HepG2 (cell line): ENCODE results near the gene EPHA4. TPM values are rescaled to one million over a fixed set of nuclear protein-coding genes. Genes with fewer than 3 reads are reported as not detected.

ENCODE experiments used
- ATAC-seq: fragments of 200-7000 bp; cut with Tn5 transposase; 3 replicates; pipeline ENCODE4 v1.9.1; 2020; ENCODE audit warnings: mild to moderate bottlenecking, moderate library complexity
- BruUV-seq: library from RNA; stranded (reverse); fragments of 400-500 nt; replicated peaks from 2 replicates; lab custom pipeline; 2021; lab: Mats Ljungman, UMichigan
- CTCF ChIA-PET: fragments of 300-600 bp; formaldehyde crosslinking; extraction: SDS; loops from one replicate; lab custom pipeline; 2021; ENCODE audit warnings: low total read pairs, inconsistent platforms, low intra/inter-chr PET ratio; lab: Yijun Ruan, JAX
- POLR2A ChIA-PET: fragments of 350-600 bp; sonication (Branson Sonifier 250); formaldehyde crosslinking; loops from one replicate; lab custom pipeline; 2020; ENCODE audit warnings: antibody characterized with exemption, inconsistent platforms; lab: Yijun Ruan, JAX
- DNase-seq: peaks from one replicate; pipeline ENCODE4 v3.0.0-alpha.2; 2015; ENCODE audit warnings: low spot score
- FAIRE-seq: peaks from 3 replicates; lab custom pipeline; 2011; peaks lifted over from hg19 to GRCh38; lab: Jason Lieb, UNC
- H2AFZ ChIP-seq: one replicate; pipeline ENCODE4 v1.6.1; 2011; ENCODE audit warnings: low read length, inconsistent platforms
- H3K27ac ChIP-seq: fragments of 300-600 bp; 3 replicates; pipeline ENCODE4 v1.8.0; 2011; ENCODE audit warnings: mixed run types, mild to moderate bottlenecking, mixed read lengths, low read length, inconsistent platforms; ENCODE audit not compliant: insufficient read depth; ENCODE audit errors: extremely low read length
- H3K27me3 ChIP-seq, 2 experiments: fragments of 200-600 bp in 1 of 2; 2 replicates in 1 of 2; 3 replicates in 1 of 2; pipeline versions ENCODE4 v1.6.0 to v1.8.0; 2011; ENCODE audit warnings: low read length in 2 of 2, mild to moderate bottlenecking in 2 of 2, moderate library complexity in 2 of 2, inconsistent platforms in 1 of 2; ENCODE audit not compliant: insufficient read depth in 2 of 2, control insufficient read depth in 1 of 2
- H3K36me3 ChIP-seq, 2 experiments: fragments of 200-600 bp in 1 of 2; replicated peaks in 1 of 2; 2 replicates in 1 of 2; 3 replicates in 1 of 2; pipeline versions ENCODE4 v1.5.1 to v1.8.0; 2011; ENCODE audit warnings: low read length in 2 of 2, inconsistent platforms in 1 of 2; ENCODE audit not compliant: insufficient read depth in 2 of 2, control insufficient read depth in 1 of 2
- H3K4me1 ChIP-seq: 2 replicates; pipeline ENCODE4 v1.5.1; 2012; ENCODE audit warnings: low read length, inconsistent platforms; ENCODE audit not compliant: insufficient read depth
- H3K4me2 ChIP-seq: 2 replicates; pipeline ENCODE4 v1.6.0; 2011; ENCODE audit warnings: low read depth, low read length, inconsistent platforms
- H3K4me3 ChIP-seq, 3 experiments: fragments of 200-600 bp in 1 of 3; sonication (generic), shearing (Covaris generic) in 1 of 3; replicated peaks in 1 of 3; 2 replicates each; pipeline ENCODE4 v1.5.1; 2011 to 2016; ENCODE audit warnings: low read length in 3 of 3, inconsistent platforms in 2 of 3, low read depth in 2 of 3, mild to moderate bottlenecking in 2 of 3, control low read depth in 1 of 3, mixed read lengths in 1 of 3; ENCODE audit not compliant: insufficient read depth in 1 of 3
- H3K79me2 ChIP-seq: one replicate; pipeline ENCODE4 v1.6.1; 2011; ENCODE audit warnings: low read length, inconsistent platforms; ENCODE audit not compliant: insufficient read depth
- H3K9ac ChIP-seq: 2 replicates; pipeline ENCODE4 v1.6.0; 2011; ENCODE audit warnings: mild to moderate bottlenecking, low read depth, low read length, inconsistent platforms; ENCODE audit not compliant: insufficient read depth
- H3K9me3 ChIP-seq: 2 replicates; pipeline ENCODE4 v1.5.1; 2012; ENCODE audit warnings: mild to moderate bottlenecking, low read length
- H4K20me1 ChIP-seq: 2 replicates; pipeline ENCODE4 v1.6.0; 2011; ENCODE audit warnings: inconsistent platforms, mild to moderate bottlenecking, low read length, moderate library complexity; ENCODE audit not compliant: insufficient read depth
- ELF1 ChIP-seq: sonication (generic); formaldehyde crosslinking; IDR thresholded peaks from 2 replicates; pipeline ENCODE4 v1.4.0; 2020; ENCODE audit warnings: missing genetic modification reagents
- HMG20B ChIP-seq: conservative IDR thresholded peaks from 2 replicates; pipeline ENCODE4 v1.6.1; 2016; ENCODE audit warnings: missing genetic modification reagents, missing compliant biosample characterization
- MXD1 ChIP-seq: sonication (generic); formaldehyde crosslinking; IDR thresholded peaks from 2 replicates; pipeline ENCODE4 v1.4.0; 2020; ENCODE audit warnings: mild to moderate bottlenecking, missing genetic modification reagents
- MYPOP ChIP-seq: sonication (generic); formaldehyde crosslinking; IDR thresholded peaks from 2 replicates; pipeline ENCODE4 v1.8.1; 2023; ENCODE audit warnings: mild to moderate bottlenecking, moderate library complexity, missing genetic modification reagents
- NFIB ChIP-seq: sonication (generic); formaldehyde crosslinking; IDR thresholded peaks from 2 replicates; pipeline ENCODE4 v1.9.0; 2021; ENCODE audit warnings: missing genetic modification reagents, mild to moderate bottlenecking, borderline replicate concordance
- SKI ChIP-seq: fragments of 450-650 bp; IDR thresholded peaks from one replicate; pipeline ENCODE4 v1.6.1; 2018; ENCODE audit warnings: mild to moderate bottlenecking; ENCODE audit not compliant: partially characterized antibody
- SMAD1 ChIP-seq: sonication (generic); formaldehyde crosslinking; IDR thresholded peaks from 2 replicates; pipeline ENCODE4 v1.4.0; 2020; ENCODE audit warnings: missing genetic modification reagents, low read depth, mild to moderate bottlenecking, borderline replicate concordance
- SP5 ChIP-seq: IDR thresholded peaks from 2 replicates; pipeline ENCODE4 v1.6.1; 2016; ENCODE audit warnings: low read depth, borderline replicate concordance
- SSRP1 ChIP-seq: IDR thresholded peaks from 2 replicates; pipeline ENCODE4 v1.6.1; 2016; ENCODE audit warnings: control low read depth
- ZNF101 ChIP-seq: sonication (generic); formaldehyde crosslinking; IDR thresholded peaks from 2 replicates; pipeline ENCODE4 v1.4.0; 2020; ENCODE audit warnings: mild to moderate bottlenecking, low read depth, missing genetic modification reagents, borderline replicate concordance
- ZNF282 ChIP-seq: fragments of 450-650 bp; IDR thresholded peaks from 2 replicates; pipeline ENCODE4 v1.6.1; 2018; ENCODE audit not compliant: partially characterized antibody
- ZNF687 ChIP-seq: sonication (generic); formaldehyde crosslinking; IDR thresholded peaks from 2 replicates; pipeline ENCODE4 v1.5.1; 2020; ENCODE audit warnings: mild to moderate bottlenecking, missing genetic modification reagents, moderate library complexity
- whole genome bisulfite sequencing: methylation state at CpG from one replicate; pipeline ENCODE4 v1.1.6; 2017; ENCODE audit warnings: low lambda C conversion rate; 5-methylcytosine and 5-hydroxymethylcytosine counted together
- in situ Hi-C: cut with HindIII; loops from 2 replicates; pipeline ENCODE4 v1.10.0; 2017; ENCODE audit warnings: low pct_unique_long_range_greater_than_20kb; ENCODE audit not compliant: extremely low pct_ligation_motif_present
- intact Hi-C: fragments of 100-400 bp; cut with micrococcal nuclease; formaldehyde crosslinking; loops from one replicate; pipeline ENCODE4 v1.10.0; 2022; ENCODE audit not compliant: unreplicated experiment
- polyA plus RNA-seq, 8 experiments: library from polyadenylated mRNA; depleted of rRNA in 3 of 8; stranded (reverse) in 7 of 8; unstranded in 1 of 8; fragments of >200 nt; fragmentation: Illumina TruSeq in 4 of 8; extraction: Trizol in 4 of 8; gene quantifications; 2 replicates each; pipeline versions ENCODE4 v1.2.1 to v1.2.3, GENCODE V29; 2011 to 2016; ENCODE audit warnings: low read depth in 4 of 8, missing spikeins in 1 of 8, mixed read lengths in 1 of 8; ENCODE audit not compliant: insufficient read depth in 1 of 8
- total RNA-seq, 5 experiments: library from RNA; depleted of rRNA; stranded (reverse); fragments of >200 nt; fragmentation: Illumina TruSeq; extraction: Trizol; gene quantifications; 2 replicates each; pipeline ENCODE4 v1.2.3, GENCODE V29; 2016; ENCODE audit warnings: low read depth in 1 of 5

EPHA4 gene
- total and polyA plus RNA-seq, 2 of the 13 experiments (the other 11 are each of a cell fraction or from before 2014, with no cell fraction given): not detected

GRCh38 chr2:221563270-221563985 is 8.7 kb downstream of the EPHA4 start:
- no peaks in the 10 kb centered on the region for H3K9me3 ChIP-seq
- ChIA-PET POLR2A (no interaction called here), CTCF (no interaction called here)
- H3K9ac ChIP-seq: no peak overlapping the region
- FAIRE-seq (no peak), ATAC-seq (no peak), DNase-seq (no peak)
- H3K4me2 ChIP-seq: no peak overlapping the region
- H2AFZ ChIP-seq: no peak overlapping the region
- BruUV-seq: no TSS peak
- no peak overlapping the region for H3K4me3 ChIP-seq
- no peak overlapping the region for H3K27ac ChIP-seq
- WGBS: 27% methylated on average over 14 of the region's 14 CpGs
- no peaks in the 10 kb centered on the region for H3K79me2 ChIP-seq
- in situ Hi-C loops: loop anchor here (25.0 kb wide), 1 partner anchor 1401 kb away; no protein-coding TSS in a partner anchor
- intact Hi-C loops: no loop called here
- H3K4me1 ChIP-seq: no peaks in the 10 kb centered on the region
- H4K20me1 ChIP-seq: no peaks in the 10 kb centered on the region
- H3K36me3 ChIP-seq: no peaks in the 10 kb centered on the region
- TF ChIP-seq SMAD1 (CRISPR knock-in tag) (no peak), SSRP1 (CRISPR knock-in tag) (no peak), ZNF282 (no peak), HMG20B (no peak), ZNF101 (CRISPR knock-in tag) (no peak), ELF1 (no peak), SKI (no peak), NFIB (CRISPR knock-in tag) (no peak)
- H3K27me3 ChIP-seq: no peaks in the 10 kb centered on the region

GRCh38 chr2:221562226-221562625 is 9.9 kb downstream of the EPHA4 start:
- no peak for ATAC-seq
- Histone ChIP-seq H3K27ac (no peak overlapping the region), H3K9ac (no peak overlapping the region), H3K4me1 (no peaks in the 10 kb centered on the region), H3K36me3 (no peaks in the 10 kb centered on the region), H3K9me3 (no peaks in the 10 kb centered on the region), H4K20me1 (no peaks in the 10 kb centered on the region), H3K4me3 (no peak overlapping the region), H2AFZ (no peak overlapping the region), H3K79me2 (no peaks in the 10 kb centered on the region), H3K27me3 (no peaks in the 10 kb centered on the region), H3K4me2 (no peak overlapping the region)
- in situ Hi-C loops: loop anchor here (25.0 kb wide), 1 partner anchor 1400 kb away; no protein-coding TSS in a partner anchor
- WGBS: 3% methylated on average over 1 of the region's 1 CpG
- intact Hi-C loops: no loop called here
- CTCF ChIA-PET: no interaction called here
- no TSS peak for BruUV-seq
- DNase-seq: no peak
- FAIRE-seq: no peak
- POLR2A ChIA-PET: no interaction called here
- no peak for TF ChIP-seq MXD1 (CRISPR knock-in tag)
- no peak for TF ChIP-seq ZNF687 (CRISPR knock-in tag)
- no peak for TF ChIP-seq SP5 (CRISPR knock-in tag)
- TF ChIP-seq MYPOP (CRISPR knock-in tag): no peak
